HG03139 (cell line): ENCODE measurements around the gene MYORG.

Experiments
- ATAC-seq: cut with Tn5 transposase; IDR thresholded peaks from one replicate; pipeline ENCODE4 v1.9.1; 2021; ENCODE audit not compliant: unreplicated experiment

The MYORG gene

GRCh38 chr9:34335376-34335775 is 41.3 kb downstream of the MYORG start:
- ATAC-seq, result no peak

- no peak for ATAC-seq
Observed at GRCh38 chr9:34334916-34335315, 41.8 kb downstream of the MYORG start.

GRCh38 chr9:34334337-34334824 is 42.3 kb downstream of the MYORG start:
- ATAC-seq, result no peak

GRCh38 chr9:34333836-34334235 is 42.9 kb downstream of the MYORG start:
- ATAC-seq, result no peak

- no peak for ATAC-seq
Observed at GRCh38 chr9:34332076-34332964, 44.4 kb downstream of the MYORG start.

- no peak for ATAC-seq
Observed at GRCh38 chr9:34331196-34331595, 45.5 kb downstream of the MYORG start.

- peak; percentile 93 for ATAC-seq
Observed at GRCh38 chr9:34328987-34329832, 47.5 kb downstream of the MYORG start, which contains the start of the genes KIF24 and NUDT2. TSS of gene KIF24 (minus strand) at chr9:34329268. CDS start at chr9:34311346, 17,922 bp downstream. TSS of gene NUDT2 (plus strand) at chr9:34329569. CDS start at chr9:34339040, 9,471 bp downstream.

GRCh38 chr9:34328500-34328986 is 48.2 kb downstream of the MYORG start:
- no peak for ATAC-seq

- ATAC-seq, result no peak
Observed at GRCh38 chr9:34326690-34327089, 50.0 kb downstream of the MYORG start.

- ATAC-seq, result no peak
Observed at GRCh38 chr9:34322899-34323591, 53.7 kb downstream of the MYORG start.

- ATAC-seq, result no peak
Observed at GRCh38 chr9:34321451-34321850, 55.2 kb downstream of the MYORG start.

GRCh38 chr9:34318163-34318790 is 58.4 kb downstream of the MYORG start:
- no peak for ATAC-seq

GRCh38 chr9:34317436-34317835 is 59.3 kb downstream of the MYORG start:
- ATAC-seq, result no peak
